ENCODE data around the gene NBAS.

GRCh38 chr2:15544227-15544626 is 16.9 kb downstream of the NBAS start:
- TF ChIP-seq CTCF (conservative IDR thresholded peaks at IDR 0.05; ENCODE audit: low read depth, low read length) (no peak), USF2 (IDR thresholded peaks at IDR 0.05; ENCODE audit: low read depth, low read length) (no peak), RCOR1 (IDR thresholded peaks at IDR 0.05; ENCODE audit: insufficient replicate concordance, low read length) (no peak), POLR2A (IDR thresholded peaks at IDR 0.05; ENCODE audit: low read depth, low read length) (no peak)

All from IMR-90 (cell line).